CD4-positive, alpha-beta T cell treated with Interleukin-2 at 100 ng/mL for 4 hours (primary cell): ENCODE data around the gene SCN8A.

ENCODE experiments used
- DNase-seq: peaks from one replicate; pipeline ENCODE4 v3.0.0-alpha.2; 2020; ENCODE audit warnings: low spot score

SCN8A gene

DNA sequence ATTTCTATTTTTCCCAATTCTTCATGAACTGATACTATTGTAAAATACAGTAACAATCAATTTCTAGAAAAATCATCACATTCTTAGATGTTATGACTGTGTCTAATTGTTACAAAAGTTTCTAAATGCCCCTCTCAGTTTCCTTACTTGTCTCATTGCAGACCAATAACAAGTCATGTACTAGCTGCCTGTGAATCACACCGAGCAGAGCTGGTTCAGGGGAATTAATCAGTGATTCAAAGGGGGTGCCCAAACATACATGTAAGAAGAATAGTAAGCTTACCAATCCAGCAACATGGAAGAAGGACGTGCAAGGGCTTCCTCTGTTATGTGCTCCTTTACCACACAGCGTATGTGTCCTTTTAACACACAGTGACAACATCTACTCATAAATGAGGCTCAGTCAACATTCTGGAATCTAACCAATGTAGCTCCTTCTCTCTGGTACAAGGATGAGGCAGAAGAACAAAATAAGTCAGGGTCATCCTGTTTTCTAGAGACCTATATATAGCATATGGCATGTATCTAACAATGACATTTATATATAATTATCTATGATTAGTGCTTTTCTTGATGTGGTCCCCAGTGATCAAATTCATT is 126.4 kb downstream of the SCN8A start:
- DNase-seq, result no peak

DNA sequence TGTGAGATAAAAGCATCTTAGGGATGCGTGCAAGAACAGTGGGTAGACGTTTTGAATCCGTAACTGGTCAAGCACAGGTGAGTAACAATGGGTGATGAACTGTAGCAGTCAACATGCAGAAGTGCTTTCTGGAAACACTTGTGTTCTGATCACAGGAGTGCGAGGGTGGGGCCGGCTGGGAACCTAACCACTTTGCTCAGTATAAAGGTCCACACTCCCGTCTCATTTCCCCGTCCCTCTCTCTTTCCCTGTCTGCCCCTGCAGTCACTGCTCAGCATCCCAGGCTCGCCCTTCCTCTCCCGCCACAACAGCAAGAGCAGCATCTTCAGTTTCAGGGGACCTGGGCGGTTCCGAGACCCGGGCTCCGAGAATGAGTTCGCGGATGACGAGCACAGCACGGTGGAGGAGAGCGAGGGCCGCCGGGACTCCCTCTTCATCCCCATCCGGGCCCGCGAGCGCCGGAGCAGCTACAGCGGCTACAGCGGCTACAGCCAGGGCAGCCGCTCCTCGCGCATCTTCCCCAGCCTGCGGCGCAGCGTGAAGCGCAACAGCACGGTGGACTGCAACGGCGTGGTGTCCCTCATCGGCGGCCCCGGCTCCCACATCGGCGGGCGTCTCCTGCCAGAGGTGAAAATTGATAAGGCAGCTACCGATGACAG is 130.4 kb downstream of the SCN8A start:
- DNase-seq, result peak; percentile 13

DNA sequence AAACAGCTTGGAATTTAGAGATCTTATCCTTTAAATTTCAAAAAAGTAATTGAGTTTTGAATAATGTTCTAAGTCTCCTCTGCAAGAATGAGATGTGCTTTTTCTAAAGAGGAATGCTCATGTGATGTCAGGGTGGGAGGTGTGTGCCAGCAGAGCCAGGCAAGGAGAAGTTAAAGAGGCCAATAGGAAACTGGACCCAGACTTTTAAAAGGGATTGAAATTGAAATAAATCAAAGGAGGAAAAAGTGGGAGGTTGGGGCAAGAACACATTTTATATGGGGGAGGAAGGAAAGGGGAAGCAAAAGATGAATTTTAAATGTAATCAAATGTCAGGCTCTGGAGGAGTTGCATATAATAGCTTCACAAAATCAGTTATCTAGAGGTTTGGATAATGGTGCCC is 131.4 kb downstream of the SCN8A start:
- DNase-seq, result no peak

GRCh38 chr12:51726161-51726560 is 135.1 kb downstream of the SCN8A start:
- DNase-seq, result no peak

DNA sequence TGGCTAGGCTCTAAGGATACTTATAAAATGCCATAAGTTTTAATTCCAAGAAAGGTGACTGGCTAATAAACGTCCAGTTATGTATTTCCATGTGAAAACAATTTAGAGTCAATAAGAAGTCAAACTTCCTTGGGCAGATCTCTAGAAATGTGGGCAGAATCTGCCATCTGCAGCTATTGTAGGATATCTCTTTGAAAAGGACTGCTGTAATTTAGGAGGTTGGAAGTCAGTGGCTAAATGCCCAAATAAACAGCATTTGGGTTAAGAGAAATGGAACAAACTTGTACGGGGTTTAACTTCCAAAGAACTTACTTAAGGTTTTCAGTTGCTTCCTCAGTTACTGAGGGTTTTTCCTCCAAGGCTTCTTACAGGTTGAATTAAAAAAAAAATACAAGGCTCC is 135.9 kb downstream of the SCN8A start:
- no peak for DNase-seq

DNA sequence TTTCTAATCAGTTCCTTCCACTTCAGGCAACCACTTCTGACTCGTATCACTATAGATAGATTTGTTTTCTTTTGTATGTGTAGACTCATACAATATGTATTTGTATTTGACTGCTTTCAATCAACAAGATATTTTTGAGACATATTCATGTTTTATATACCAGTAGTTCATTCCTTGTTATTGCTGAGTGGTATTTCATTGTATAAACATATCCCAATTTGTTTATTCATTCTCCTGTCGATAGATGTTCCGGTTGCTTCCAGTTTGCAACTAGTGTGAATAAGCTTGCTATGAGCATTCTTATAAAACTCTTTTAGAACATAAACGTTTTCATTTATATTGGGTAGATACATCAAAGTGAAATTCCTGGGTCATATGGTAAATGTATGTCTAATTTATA is 138.3 kb downstream of the SCN8A start:
- DNase-seq, result no peak

GRCh38 chr12:51730745-51731144 is 139.7 kb downstream of the SCN8A start:
- DNase-seq, result no peak

DNA sequence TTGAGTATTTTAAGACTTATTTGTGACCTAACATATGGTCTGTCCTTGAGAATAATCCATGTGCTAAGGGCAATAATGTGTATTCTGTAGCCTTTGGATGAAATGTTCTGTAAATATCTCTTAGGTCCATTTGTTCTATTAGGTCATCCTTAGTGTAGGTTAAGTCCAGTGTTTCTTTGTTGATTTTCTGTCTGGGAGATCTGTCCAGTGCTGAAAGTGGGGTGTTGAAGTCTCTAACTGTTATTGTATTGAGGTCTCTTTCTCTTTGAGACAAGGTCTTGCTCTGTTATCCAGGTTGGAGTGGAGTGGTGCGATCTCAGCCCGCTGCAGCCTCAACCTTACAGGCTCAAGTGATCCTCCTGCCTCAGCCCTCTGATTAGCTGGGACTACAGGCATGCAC is 149.5 kb downstream of the SCN8A start:
- no peak for DNase-seq

DNA sequence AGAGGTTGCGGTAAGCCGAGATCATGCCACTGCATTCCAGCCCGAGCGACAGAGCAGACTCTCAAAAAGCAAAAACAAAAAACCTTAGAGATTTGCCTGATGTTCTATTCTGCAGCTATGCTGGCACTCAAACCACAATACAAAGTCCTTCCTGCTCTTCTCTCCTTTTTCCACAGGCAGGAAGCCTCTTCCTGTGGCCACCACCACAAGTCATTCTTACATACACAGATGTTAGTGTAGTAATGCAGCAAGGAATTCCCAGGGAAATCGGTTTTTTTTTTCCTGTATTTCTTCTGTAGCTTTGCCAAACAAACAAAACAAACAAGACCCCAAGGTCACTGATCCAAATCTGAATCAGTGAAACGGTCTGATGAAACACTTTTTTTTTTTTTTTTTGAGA is 153.2 kb downstream of the SCN8A start:
- DNase-seq, result no peak

- no peak for DNase-seq
Measured at GRCh38 chr12:51744957-51745356, 153.9 kb downstream of the SCN8A start.

DNA sequence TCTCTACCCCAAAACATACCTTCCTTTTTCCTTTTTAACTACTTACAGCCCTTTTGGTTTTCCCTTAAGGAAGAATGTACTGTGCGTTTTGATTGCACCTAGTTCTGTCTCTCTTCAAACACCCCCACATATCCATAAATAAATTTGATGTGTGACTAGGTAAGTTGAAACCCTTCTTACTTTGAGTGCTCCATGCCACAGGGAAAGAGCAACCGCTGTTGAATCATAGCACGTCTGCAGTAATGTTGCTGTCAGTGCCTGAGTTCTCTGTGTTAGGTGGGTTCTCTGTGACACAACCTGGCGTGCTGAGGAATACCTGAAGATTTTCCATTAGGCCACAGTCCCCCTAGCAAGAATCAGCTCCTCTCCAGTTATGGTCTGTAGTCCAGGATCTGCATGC is 155.4 kb downstream of the SCN8A start:
- DNase-seq, result no peak

GRCh38 chr12:51748235-51748634 is 157.2 kb downstream of the SCN8A start:
- DNase-seq, result no peak

GRCh38 chr12:51749206-51749985 is 158.4 kb downstream of the SCN8A start:
- DNase-seq, result no peak

GRCh38 chr12:51749986-51750317 is 158.9 kb downstream of the SCN8A start:
- no peak for DNase-seq

GRCh38 chr12:51751661-51752060 is 160.6 kb downstream of the SCN8A start:
- no peak for DNase-seq

- DNase-seq, result no peak
Measured at GRCh38 chr12:51752234-51752889, 161.3 kb downstream of the SCN8A start.

DNA sequence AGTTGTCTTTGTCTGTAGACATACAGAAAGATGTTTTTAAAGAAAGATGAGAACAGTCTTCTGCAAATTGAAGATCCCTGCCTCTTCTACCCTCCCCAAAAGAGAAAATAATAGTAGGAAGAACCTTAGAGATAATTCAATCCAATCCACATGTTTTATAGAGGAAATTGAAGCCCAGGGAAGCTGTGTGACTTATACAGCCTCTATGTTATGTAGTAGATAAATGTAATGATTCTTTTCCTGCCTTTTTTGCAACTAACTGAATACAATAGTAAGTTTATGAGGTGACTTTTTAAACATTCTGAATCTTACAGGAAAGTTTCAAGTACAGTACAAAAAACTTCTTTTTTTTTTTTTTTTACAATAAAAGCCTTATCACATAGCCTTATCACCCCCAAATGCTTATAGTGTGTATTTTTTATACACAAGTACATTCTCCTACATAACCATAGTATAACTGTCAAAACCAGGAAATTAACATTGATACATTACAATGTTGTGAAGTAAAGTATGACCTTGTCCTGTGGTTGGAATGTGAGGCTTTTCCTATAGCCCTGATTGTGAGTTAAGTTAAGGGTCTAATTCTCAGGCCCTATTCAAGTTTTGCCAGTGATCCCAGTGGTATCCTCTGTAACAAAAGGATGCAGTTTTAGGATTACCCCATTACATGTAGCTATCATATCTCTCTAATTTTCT is 163.1 kb downstream of the SCN8A start:
- DNase-seq, result no peak

- DNase-seq, result no peak
Measured at GRCh38 chr12:51755251-51755650, 164.2 kb downstream of the SCN8A start.

DNA sequence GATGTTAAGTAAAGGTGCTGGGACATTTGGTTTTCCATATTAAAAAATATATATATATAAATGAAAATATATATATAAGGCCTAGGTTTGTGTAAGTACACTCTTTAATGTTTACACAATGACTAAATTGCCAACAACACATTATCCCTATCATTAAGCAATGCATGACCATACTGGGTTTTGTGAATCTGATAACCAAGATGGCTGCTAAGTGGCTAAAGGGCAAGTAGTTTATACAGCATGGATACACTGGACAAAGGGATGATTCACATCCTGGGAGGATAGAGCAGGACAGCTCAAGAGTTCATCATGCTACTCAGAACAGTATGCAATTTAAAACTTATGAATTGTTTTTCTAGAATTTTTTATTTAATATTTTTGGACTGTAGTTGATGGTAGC is 168.1 kb downstream of the SCN8A start:
- DNase-seq, result no peak

DNA sequence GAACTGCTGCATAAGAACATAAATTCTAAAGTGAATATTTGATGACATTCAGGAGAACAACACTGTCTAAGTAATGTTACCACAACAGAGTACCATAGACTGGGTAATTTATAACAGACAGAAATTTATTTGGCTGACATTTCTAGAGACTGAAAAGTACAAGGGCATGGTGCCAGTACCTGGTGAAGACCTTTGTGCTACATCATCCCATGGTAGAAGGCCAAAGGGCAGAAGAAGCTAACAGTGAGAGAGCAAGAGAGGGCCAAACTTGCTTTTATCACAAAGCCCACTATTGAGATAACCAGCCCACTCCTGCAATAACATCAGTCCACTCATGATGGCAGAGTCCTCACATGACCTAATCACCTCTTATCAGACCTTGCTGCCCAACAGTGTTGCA is 168.7 kb downstream of the SCN8A start:
- no peak for DNase-seq

GRCh38 chr12:51760231-51760630 is 169.2 kb downstream of the SCN8A start:
- no peak for DNase-seq

DNA sequence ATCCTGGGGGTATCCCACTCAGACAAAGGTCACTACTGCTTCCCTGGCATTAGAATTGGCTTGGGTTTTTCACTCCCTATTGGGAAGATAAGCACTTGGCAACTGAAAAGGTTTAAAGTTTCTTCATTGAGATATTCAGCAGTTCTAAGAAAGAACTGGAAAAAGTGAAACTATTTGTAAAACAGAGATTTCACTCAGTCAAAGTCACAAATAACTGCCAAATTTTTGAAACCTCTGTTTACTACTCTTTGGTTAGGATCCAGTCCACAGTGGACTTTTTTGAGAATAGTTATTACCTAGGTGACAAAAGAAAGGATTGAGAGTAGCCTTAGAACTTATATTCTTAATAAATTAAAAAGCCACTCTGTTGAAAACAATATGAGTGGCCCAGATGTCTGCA is 172.7 kb downstream of the SCN8A start:
- no peak for DNase-seq
